Natural killer cell (primary cell): ENCODE results near the gene SMG6. TPM values are rescaled to one million over a fixed set of nuclear protein-coding genes. Genes with fewer than 3 reads are reported as not detected.

ENCODE experiments used
- ATAC-seq, 3 donors: fragments of 150-1000 bp in 2 of 3; fragments of 200-7000 bp in 1 of 3; cut with Tn5 transposase; 1 replicate in 1 of 3; 2 replicates in 2 of 3; pipeline ENCODE4 v1.10.0; 2021; ENCODE audit warnings: mild to moderate bottlenecking in 2 of 3, moderate library complexity in 2 of 3
- DNase-seq, 2 donors: peaks; one replicate each; pipeline versions ENCODE4 v3.0.0 to v3.0.0-alpha.2; 2013 to 2021; ENCODE audit warnings: mixed read lengths in 1 of 2
- H3K27ac ChIP-seq: one replicate; pipeline ENCODE4 v1.5.1; 2013; ENCODE audit warnings: mild to moderate bottlenecking, low read length
- H3K27me3 ChIP-seq: one replicate; pipeline ENCODE4 v1.6.1; 2013; ENCODE audit warnings: low read length; ENCODE audit not compliant: control insufficient read depth, insufficient read depth
- H3K36me3 ChIP-seq: one replicate; pipeline ENCODE4 v1.6.1; 2013; ENCODE audit warnings: low read length; ENCODE audit not compliant: control insufficient read depth, insufficient read depth
- H3K4me1 ChIP-seq: one replicate; pipeline ENCODE4 v1.6.1; 2013; ENCODE audit warnings: low read length; ENCODE audit not compliant: control insufficient read depth, insufficient read depth
- H3K4me3 ChIP-seq: one replicate; pipeline ENCODE4 v1.5.1; 2013; ENCODE audit warnings: low read length
- H3K9me3 ChIP-seq: one replicate; pipeline ENCODE4 v1.6.1; 2013; ENCODE audit warnings: low read length; ENCODE audit not compliant: control insufficient read depth, insufficient read depth
- H3K27ac Mint-ChIP-seq, 2 donors: one replicate each; pipeline ENCODE4 v1.8.0; 2022; ENCODE audit warnings: mild to moderate bottlenecking in 2 of 2, mixed read lengths in 2 of 2, moderate library complexity in 1 of 2
- H3K27me3 Mint-ChIP-seq, 2 donors: one replicate each; pipeline ENCODE4 v1.8.0; 2022; ENCODE audit warnings: low read depth in 2 of 2, mixed read lengths in 2 of 2
- H3K36me3 Mint-ChIP-seq: one replicate; pipeline ENCODE4 v1.8.0; 2022; ENCODE audit warnings: mixed read lengths
- H3K4me1 Mint-ChIP-seq, 2 donors: one replicate each; pipeline ENCODE4 v1.8.0; 2022; ENCODE audit warnings: mixed read lengths in 2 of 2
- H3K4me3 Mint-ChIP-seq: one replicate; pipeline ENCODE4 v1.8.0; 2022; ENCODE audit warnings: mild to moderate bottlenecking, moderate library complexity, mixed read lengths
- H3K9me3 Mint-ChIP-seq, 2 donors: one replicate each; pipeline ENCODE4 v1.8.0; 2022; ENCODE audit warnings: mixed read lengths in 2 of 2
- CTCF ChIP-seq: fragments of 200-600 bp; IDR thresholded peaks from one replicate; pipeline ENCODE4 v1.8.0; 2022; ENCODE audit warnings: antibody characterized with exemption
- WGBS: methylation state at CpG from one replicate; pipeline ENCODE4 v1.1.7; 2013; ENCODE audit warnings: missing lambda C conversion rate; ENCODE audit not compliant: insufficient coverage; 5-methylcytosine and 5-hydroxymethylcytosine counted together
- intact Hi-C: fragments of 100-400 bp; cut with micrococcal nuclease; formaldehyde crosslinking; loops from one replicate; pipeline ENCODE4 v1.14.2; 2022
- total RNA-seq, 4 donors: library from RNA; stranded (reverse); fragments of 120-200 nt in 1 of 4; gene quantifications; one replicate each; pipeline versions ENCODE4 v1.2.3 to v1.2.4, GENCODE V29; 2013 to 2022

SMG6 gene
- total RNA-seq, 3 donors from 2014 or later (not counting 1 experiment from before 2014, with no cell fraction given), result 41.6 to 49.4 (median 48.2) TPM

- no peak overlapping the region for H3K4me3 ChIP-seq
- H3K9me3 Mint-ChIP-seq, result no peaks in the 10 kb centered on the region
- no peaks in the 10 kb centered on the region for H3K4me1 ChIP-seq
- H3K36me3 Mint-ChIP-seq, result peaks cover 27% of the 10 kb centered on the region
- H3K27ac Mint-ChIP-seq, result peak overlapping the region; percentile 23 to 68
- intact Hi-C loops, result loop anchor here (1.0 to 2.0 kb wide), 3 partner anchors 16 to 228 kb away; no protein-coding TSS in a partner anchor
- DNase-seq (peak in 1 of 2 donors; percentile 82), ATAC-seq (peak in 2 of 3 donors; percentile 66 to 89)
- no peaks in the 10 kb centered on the region for H3K9me3 ChIP-seq
- H3K4me3 Mint-ChIP-seq, result no peak overlapping the region
- peaks cover 49% of the 10 kb centered on the region for H3K36me3 ChIP-seq
- H3K27me3 ChIP-seq, result no peaks in the 10 kb centered on the region
- peak; percentile 66 for TF ChIP-seq CTCF
- H3K4me1 Mint-ChIP-seq, result peaks cover 9 to 14% of the 10 kb centered on the region in 2 donors
- WGBS, result 73% methylated on average over 5 of the region's 7 CpGs
- H3K27ac ChIP-seq, result no peak overlapping the region
- no peaks in the 10 kb centered on the region for H3K27me3 Mint-ChIP-seq
These were observed 21.2 kb downstream of the SMG6 start for GRCh38 chr17:2282297-2282873.

GRCh38 chr17:2279707-2280106 lies 23.9 kb downstream of the SMG6 start:
- 97% methylated on average over 8 of the region's 9 CpGs for WGBS
- no peaks in the 10 kb centered on the region for H3K27me3 ChIP-seq
- peaks cover 28 to 34% of the 10 kb centered on the region in 2 donors for H3K4me1 Mint-ChIP-seq
- ATAC-seq (no peak), DNase-seq (no peak)
- no peaks in the 10 kb centered on the region for H3K27me3 Mint-ChIP-seq
- H3K36me3 Mint-ChIP-seq, result peaks cover 27% of the 10 kb centered on the region
- H3K36me3 ChIP-seq, result peaks cover 39% of the 10 kb centered on the region
- H3K4me3 ChIP-seq, result no peak overlapping the region
- no peaks in the 10 kb centered on the region for H3K9me3 ChIP-seq
- peaks cover 11% of the 10 kb centered on the region for H3K4me1 ChIP-seq
- no peak overlapping the region for H3K27ac ChIP-seq
- TF ChIP-seq CTCF, result no peak
- no peak overlapping the region for H3K27ac Mint-ChIP-seq
- intact Hi-C loops, result no loop called here
- H3K4me3 Mint-ChIP-seq, result no peak overlapping the region
- no peaks in the 10 kb centered on the region for H3K9me3 Mint-ChIP-seq

- peaks cover 33% of the 10 kb centered on the region for H3K36me3 ChIP-seq
- no peak overlapping the region for H3K27ac ChIP-seq
- ATAC-seq, result no peak
- TF ChIP-seq CTCF, result no peak
- peaks cover 11% of the 10 kb centered on the region for H3K4me1 ChIP-seq
- no peak for DNase-seq
- H3K36me3 Mint-ChIP-seq, result peaks cover 27% of the 10 kb centered on the region
- 93% methylated on average over 8 of the region's 9 CpGs for WGBS
- H3K4me1 Mint-ChIP-seq, result peaks cover 35 to 40% of the 10 kb centered on the region in 2 donors
- H3K27ac Mint-ChIP-seq, result no peak overlapping the region
- no peak overlapping the region for H3K4me3 Mint-ChIP-seq
- no peaks in the 10 kb centered on the region for H3K27me3 ChIP-seq
- H3K4me3 ChIP-seq, result no peak overlapping the region
- H3K9me3 Mint-ChIP-seq, result no peaks in the 10 kb centered on the region
- intact Hi-C loops, result no loop called here
- no peaks in the 10 kb centered on the region for H3K9me3 ChIP-seq
- no peaks in the 10 kb centered on the region for H3K27me3 Mint-ChIP-seq
These were observed 26.0 kb downstream of the SMG6 start for GRCh38 chr17:2277429-2278170.
